NCI-H1436 treated with DMSO at 0.1 percent for 48 hours (cell line): Measurements from ENCODE around the gene UNC5A.

ENCODE experiments used
- DNase-seq: peaks from one replicate; lab custom pipeline; 2025; lab: John Stamatoyannopoulos, UW

UNC5A gene

DNA sequence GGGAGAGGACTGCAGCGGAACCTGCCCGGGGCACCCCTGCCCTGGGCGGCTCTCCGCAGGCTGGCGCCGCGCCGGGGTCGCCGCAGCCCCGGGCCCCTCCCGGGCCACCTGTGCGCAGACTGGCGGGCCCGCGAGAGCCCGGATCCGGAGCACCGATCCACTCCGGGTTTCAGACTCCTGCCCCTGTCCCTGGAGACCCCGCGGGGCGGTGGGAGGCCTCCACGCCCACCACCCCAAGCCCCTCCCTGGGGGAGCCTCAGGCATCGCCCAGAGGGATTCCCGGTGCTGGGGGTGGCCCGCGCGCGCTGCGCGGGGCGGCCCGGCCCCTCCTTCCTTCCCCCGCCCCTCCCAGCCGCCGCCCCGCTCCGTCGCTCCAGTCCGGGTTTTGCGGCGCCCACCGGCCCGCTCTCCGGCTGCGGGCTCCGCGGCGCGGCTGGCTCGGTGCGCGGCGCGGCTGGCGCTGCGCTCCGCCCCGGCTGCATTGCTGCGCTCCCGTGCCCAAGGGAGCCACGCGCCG, at the start of gene UNC5A:
UNC5A (plus strand) TSS at position 479 of the 517 bp plus-strand sequence. CDS start 192 bp downstream, outside the sequence.
- no peak for DNase-seq

DNA sequence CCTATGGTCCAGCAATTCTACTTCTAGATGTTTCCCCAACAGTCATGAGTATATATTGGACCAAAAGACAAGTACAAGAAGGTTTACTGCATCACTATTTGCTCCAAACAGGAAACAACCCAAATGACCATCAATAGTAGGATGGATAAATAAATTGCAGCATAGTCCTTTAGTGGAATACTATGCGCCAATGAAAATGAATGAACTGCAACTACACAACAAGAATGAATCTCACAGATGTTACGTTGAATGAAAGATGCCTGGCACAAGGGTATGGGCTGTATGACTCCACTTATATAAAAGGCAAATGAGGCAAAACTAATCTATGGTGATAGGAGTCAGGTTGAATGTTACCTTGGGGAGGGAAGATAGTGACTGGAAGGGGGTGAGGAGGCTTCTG, 48.6 kb upstream of the UNC5A start:
- DNase-seq: no peak

DNA sequence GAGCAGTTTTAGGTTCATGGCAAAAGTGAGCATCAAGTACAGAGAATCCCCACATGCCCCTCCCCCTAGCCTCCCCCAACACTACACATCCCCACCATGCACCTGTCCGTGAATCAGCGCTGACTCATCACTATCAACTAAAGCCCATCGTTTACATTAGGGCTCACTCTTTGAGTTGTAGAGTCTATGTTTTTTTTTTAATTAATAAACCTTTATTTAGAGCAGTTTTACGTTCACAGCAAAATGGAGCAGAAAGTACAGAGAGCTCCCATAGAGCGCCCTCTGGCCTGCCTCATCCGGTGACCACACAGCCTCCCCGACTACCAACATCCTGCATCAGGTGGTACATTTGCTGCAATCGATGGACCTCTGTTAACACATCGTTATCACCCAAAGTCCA, 47.9 kb upstream of the UNC5A start:
- no peak for DNase-seq

DNA sequence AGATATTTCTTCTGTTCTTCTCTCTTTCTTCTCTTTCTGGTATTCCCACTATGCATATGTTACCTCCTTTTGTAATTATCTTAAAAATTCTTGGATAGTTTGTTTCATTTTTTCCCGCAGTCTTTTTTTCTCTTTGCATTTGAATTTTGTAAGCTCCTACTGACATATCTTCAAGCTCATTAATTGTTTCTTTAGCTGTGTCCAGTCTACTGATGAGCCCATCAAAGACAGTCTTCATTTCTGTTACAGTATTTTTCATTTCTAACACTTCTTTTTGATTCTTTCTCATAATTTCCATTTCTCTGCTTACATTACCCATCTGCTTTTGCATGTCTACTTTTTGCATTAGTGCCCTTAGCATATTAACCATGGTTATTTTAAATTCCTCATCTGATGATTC, 44.7 kb upstream of the UNC5A start:
- DNase-seq: no peak

DNA sequence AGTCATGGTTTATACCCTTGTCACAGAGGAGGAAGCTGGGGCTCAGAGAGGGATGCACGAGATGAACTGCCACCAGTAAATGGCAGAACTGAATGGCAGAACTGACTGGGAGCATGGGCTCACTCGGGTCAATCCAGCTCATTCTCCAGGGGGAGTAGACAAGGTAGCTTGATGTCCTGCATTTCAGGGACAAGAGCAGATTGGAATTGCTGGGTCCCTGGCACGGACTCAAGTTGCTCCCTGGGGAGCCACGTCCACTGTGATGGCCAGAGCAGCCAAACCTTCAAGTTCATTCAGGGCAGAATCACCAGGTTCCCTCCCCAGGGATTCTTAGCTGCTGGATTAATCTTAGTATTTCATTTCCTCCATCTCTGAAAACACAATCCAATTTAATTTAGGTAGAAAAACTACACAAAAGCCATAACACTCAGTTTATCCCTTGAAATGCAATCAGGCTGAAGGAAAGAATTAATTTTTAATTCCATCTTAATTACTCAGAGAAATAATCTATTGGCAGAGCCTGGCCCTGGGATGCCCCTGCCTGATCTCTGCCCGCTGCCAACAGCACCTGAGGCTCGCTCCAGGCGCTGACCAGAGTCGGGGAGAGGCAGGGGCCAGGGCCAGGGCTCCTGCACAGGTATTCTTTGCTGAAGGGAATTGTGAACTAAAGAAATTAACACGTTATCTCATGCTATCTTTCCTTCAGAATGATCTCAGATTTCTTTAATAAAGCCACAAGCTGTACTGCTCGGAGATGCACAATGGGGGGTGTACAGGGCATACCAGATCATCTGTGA, 42.0 kb upstream of the UNC5A start:
- no peak for DNase-seq

DNA sequence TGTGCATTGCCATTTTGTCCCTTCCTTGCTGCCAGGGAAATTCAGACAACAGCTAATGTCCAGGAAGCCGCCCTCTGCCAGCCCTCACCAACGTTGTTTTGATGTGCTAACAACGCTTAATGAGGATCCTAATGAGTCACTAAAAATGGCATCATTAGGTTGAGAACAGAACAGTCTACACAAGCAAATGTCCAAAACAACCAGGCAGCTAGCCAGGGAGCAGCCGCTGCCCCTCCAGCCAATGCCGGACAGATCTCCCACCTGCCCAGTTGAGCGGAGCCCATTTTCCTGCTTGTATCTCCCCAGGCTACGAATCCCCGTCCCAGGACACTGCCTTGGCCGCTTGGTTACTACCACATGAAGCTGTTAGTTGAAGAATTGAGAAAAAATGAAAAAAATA, 40.4 kb upstream of the UNC5A start:
- DNase-seq: no peak

DNA sequence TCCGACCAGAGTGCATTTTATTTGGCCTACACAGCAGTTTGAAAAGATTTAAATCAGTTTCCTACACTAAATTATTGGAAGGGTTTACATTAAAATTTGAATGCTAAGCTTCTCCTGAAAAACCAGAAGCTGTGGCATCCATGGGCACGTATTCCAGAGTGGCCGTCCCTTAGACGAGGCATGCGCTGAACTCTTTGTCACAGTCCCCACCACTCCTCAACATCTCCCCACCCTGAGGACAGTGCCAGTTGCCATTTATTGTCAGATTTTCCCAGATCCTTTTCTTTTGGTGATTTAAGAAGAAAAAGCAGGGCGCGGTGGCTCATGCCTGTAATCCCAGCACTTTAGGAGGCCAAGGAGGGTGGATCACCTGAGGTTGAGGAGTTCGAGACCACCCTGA, 39.9 kb upstream of the UNC5A start:
- DNase-seq: no peak

DNA sequence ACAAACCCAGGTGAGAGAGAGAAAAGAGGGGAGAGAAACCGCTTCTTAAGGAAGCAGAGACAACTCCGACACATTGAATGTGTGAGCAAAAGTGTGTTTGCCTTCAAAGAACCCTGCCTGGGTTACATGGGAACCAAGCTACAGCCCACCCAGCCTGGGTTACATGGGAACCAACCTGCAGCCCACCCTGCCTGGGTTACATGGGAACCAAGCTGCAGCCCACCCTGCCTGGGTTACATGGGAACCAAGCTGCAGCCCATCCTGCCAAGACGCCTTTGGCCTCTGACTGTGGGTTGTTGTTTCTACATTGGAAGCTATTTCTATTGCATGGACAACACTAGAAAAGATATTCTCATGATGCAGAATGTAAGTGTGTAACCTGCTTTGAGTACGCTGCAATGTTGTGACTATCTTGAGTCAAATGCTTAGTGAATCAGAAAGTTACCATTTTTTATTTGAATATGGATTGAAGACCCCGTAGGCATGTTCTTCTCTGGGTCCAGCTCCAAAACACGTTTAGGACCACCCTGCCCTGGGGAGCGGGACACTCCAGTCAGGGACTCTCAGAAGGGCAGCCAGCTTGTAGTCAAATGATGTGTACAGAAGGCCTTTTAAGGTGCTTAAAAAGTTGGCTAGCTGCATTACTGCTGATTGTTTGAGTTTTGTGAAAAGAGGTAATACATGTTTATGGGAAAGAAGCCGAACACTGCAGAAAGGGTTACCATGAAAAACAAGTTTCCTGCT, 39.1 kb upstream of the UNC5A start:
- DNase-seq: no peak

DNA sequence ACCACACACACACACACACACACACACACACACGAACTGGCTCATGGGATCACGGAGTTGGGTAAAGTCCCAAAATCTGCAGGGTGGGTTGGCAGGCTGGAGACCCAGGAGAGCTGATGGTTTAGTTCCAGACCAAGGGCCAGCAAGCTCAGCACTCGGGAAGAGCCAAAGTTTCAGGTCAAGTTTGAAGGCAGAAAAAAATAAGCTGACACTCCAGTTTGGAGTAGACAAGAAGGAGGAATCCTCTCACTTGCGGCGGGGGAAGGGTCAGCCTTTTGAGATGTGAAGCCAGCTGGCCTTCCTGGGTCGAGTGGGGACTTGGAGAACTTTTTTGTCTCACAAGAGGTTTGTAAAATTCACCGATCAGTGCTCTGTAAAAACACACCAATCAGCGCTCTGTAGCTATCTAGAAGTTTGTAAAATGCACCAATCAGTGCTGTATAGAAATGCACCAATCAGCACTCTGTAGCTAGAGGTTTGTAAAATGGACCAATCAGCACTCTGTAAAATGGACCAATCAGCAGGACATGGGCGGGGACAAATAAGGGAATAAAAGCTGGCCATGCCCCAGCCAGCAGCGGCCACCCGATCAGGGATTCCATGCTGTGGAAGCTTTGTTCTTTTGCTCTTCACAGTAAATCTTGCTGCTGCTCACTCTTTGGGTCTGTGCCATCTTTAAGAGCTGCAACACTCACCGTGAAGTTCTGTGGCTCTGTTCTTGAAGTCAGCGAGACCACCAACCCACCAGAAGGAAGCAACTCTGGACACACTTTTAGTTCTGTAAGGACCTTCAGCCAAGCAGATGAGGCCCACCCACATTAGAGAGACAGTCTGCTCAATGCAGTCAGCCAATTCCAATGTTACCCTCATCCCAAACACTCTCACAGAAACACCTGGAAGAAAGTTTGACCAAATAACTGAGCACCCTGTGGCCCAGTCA, 37.8 kb upstream of the UNC5A start:
- no peak for DNase-seq

DNA sequence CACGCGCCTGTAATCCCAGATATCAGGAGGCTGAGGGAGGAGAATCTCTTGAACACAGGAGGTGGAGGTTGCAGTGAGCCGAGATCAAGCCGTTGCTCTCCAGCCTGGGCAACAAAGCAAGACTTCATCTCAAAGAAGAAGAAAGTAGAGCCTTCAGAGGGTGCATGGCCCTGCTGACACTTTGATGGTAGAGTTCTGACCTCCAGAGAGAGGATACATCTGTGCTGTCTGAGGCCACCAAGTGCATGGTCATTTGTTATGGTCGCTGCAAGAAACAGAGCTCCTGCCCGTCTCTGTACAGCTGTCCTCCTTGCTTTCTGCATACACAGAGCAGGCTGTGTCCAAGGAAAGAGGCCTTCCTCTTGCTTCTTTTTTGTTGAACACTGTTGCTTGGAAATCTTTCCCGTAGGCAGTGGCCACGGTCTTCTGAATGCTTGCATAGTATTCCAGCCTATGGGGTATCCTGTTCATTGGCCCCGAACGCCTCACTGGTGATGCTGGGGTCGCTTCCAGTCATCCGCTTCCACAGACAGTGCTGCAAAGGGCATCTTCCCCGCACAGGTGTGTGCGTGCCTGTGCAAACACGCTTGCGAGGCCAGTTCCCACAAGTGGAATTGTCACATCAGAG, 36.8 kb upstream of the UNC5A start:
- no peak for DNase-seq

DNA sequence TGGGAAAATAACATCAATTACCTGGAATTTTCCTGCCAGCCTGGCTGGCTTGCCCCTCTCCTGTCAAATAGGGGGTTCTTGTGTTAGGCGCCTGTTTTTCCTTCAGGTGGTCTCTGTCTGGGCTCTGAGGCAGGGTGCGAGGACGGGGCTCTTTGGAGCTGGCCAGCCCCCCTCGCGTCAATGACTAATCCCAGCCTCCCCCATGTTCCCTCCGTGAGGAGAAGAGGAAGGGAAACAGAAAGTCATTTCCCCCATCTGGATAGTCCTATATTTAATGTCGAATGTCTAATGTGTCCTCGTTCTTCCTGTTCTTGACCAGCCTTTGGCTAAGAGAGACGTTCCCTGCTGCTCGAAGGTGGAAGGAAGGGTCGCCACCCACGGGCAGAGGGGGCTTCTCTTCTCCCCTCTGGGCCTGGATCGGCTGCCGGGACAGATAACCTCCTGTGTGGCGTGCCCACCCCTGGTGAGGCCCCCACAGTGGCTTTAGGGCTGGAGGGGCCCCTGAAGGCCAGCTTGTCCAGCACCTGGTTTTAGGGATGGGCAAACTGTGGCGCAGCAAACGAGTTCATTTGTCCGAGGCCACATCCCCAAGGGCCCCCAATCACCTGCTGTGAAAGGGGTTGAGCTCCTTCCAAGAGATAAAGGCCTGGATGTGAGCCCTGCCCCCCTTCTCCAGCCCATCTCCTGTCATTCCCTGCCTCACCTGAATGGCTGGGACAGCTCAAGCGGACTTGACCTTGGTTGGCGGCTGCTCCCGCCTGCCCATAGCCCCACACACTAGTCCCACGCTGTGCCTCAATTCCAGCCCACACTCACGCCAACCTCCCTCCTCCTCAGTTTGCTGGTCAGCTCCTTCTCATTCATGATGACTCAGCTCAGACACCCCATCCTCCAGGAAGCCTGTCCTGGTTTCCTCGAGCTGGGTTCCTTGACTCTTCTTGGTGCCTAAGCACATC, 35.9 kb upstream of the UNC5A start:
- no peak for DNase-seq

DNA sequence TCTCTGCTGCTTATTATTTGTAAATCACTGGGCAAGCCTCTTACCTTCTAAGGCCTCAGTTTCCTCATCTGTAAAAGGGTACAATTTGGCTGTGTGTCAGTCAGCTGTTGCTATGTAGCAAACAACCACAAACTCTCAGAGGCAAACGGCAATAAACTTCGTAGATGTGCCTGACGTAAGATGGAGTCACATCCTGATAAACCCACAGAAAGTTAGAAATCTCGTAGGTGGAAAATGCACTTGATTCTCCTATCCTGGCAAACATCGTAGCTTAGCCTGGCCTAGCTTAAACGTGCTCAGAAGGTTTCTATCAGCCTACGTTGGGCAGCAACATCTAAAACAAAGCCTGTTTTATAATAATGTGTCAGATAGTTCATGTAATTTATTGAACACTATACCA, 35.0 kb upstream of the UNC5A start:
- DNase-seq: no peak

DNA sequence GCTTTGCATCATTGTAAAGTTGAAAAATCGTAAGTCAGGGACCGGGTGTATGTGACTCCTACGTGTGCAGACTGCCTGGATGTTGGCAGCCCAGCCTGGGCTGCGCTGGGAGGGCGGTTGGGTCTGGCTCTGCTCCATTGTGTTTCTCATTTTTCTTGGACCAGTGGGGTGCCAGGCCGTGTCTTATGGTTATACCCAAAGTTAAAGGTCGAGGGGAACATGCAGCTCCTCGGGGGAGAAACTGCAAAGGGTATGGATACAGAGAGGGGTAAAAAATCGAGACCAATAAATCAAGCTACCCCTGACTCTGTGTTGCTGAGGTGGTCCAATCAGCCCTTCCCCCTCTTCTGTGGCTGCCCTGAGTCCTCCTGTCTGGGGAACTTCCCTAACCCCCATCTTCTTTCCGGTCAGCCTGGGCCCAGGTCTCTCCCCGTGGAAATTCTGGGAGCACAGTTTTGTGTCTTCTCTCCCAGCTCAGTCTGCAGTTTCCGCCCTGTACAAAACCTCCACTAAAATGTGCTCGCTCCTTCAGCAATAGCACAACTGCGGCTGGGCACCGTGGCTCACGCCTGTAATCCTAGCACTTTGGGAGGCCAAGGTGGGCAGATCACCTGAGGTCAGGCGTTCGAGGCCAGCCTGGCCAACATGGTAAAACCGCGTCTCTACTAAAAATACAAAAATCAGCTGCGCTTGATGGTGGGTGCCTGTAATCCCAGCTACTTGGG, 34.1 kb upstream of the UNC5A start:
- DNase-seq: no peak

DNA sequence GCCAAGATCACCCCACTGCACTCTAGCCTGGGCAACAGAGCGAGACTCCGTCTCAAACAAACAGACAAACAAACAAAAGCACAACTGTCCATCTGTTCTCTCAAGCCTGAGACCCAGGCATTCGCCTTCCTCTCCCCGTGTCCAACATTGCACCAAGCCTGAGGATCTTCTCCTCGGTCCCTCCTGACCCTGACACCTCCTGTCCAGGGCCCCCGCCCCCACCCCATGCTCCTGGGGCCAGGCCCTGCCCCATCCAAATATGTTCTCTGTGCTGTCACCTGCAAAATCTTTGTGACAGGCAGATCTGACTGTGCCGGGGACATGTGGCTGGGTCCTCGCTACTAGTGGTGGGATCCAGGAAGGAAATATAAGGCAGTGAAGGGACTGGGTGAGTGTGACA, 33.4 kb upstream of the UNC5A start:
- no peak for DNase-seq

DNA sequence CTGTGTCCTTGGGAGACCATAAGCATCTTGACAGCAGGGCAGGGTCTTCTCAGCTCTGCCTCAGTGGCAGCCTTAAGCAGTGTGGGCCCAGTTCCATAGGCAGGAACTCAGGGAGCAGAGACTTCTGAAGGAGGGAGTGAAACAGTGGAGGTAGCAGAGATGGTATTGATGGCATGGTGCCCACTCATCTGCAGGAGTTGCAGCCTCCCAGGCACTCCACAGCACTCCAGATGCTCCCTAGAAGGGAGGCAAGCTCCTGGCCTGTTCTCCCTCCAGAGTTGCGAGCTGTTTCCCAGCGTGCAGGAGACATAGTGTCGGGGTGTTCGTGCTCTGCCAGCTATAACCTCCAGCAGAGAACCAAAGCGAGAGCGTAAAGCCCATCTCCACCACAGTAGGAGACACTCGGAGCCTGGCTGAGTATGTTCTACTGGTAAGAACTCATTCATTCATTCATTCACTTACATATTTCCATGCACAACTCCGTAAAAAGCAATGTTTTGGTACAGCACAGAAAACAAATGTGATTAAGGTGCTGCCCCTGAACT, 31.4 kb upstream of the UNC5A start:
- no peak for DNase-seq

DNA sequence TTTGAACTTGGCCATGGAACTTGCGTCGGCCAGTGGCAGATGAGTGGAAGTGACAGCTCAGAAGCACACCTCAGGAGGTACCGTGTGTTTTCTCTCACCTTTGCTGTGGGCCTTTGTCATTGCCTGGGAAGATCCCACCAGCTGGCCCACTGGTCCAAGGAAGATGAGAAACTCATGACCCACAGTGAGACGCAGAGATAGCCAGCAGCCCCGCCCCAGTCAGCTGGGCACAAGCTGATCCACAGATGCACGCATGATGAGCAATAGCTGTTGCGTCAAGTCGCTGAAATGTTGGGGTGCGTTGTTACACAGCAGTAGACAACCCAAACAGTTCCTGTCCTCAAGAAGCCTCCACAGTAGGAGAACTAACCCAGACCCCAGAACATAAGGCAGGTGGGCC, 30.8 kb upstream of the UNC5A start:
- DNase-seq: no peak

DNA sequence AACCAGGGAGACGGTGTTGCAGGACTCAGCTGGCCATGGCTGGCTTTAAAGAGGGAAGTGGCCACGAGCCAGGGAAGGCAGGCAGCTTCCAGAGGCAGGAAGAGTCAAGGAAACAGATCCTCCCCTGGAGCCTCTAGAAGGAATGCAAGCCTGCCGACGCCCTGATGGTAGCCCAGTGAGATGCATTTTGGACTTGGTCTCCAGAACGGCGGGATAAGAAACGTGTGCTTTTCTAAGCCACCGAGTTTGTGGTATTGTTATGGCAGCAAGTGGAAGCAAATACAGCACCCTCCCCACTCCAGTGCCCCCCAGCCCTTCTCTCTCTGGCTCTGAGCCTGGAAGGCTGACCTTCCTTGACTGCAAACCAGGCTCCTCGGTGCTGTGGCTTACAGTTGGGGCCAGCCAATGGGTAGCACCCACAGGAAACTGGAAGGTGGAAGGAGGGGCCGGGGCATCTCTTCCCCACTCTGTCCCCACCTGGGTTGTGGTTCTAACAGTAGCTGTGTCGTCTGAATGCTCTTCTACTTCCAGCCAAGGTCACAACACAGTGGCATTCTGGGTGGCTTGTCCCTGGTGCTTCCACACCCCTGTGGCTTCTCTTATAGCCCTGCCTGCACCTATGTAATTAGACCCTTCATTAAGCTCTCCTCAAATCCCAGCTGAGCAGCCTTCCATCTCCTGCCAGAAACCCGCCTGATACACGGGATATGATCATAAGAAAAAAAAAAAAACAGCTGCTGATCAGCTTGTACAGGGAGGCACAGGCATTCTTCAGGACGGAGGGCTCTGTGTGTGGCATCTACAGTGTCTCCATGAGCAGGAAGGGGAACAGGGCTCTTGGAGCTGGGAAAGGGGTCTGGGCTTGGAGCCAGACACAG, 29.9 kb upstream of the UNC5A start:
- no peak for DNase-seq

DNA sequence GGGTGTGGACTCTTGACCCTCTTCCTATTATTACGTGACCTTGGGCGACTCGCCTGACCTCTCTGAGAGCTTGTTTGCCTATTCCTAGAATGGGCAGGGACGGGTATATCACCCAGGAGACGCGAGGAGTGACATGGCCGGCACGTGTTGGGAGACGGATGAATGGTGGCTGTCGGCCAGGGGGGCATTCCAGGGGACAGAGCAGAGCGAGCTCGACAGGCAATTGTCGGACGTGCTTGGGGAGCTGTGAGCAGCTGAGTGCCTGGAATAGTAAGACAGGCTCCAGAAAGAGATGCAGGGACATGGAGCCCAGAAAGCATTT, 29.3 kb upstream of the UNC5A start:
- DNase-seq: no peak
